Measurements from ENCODE around the gene KPRP.
A peak's percentile ranks its signal among the peaks of the same experiment; 100 is the strongest.

KPRP gene

GRCh38 chr1:152753586-152753985 lies 4.2 kb upstream of the KPRP start:
- ChIA-PET CTCF (interaction anchor here (0.5 to 0.6 kb wide), 3 partner anchors 258 to 1338 kb away, joined by 3 to 4 read pairs (median 3); no protein-coding TSS in a partner anchor), POLR2A (no interaction called here)
- Histone ChIP-seq H3K36me3 (ENCODE audit: control insufficient read depth in 2 of 2, insufficient read depth in 1 of 2, low read length in 2 of 2) (no peaks in the 10 kb centered on the region), H3K4me3 (ENCODE audit: low read depth, low read length) (no peak overlapping the region), H3K9me3 (ENCODE audit: control insufficient read depth, insufficient read depth, low read depth, low read length) (no peaks in the 10 kb centered on the region), H3K27ac (ENCODE audit: extremely low read depth, low read depth, low read length) (no peak overlapping the region), H3K4me1 (ENCODE audit: control insufficient read depth, insufficient read depth, low read length) (no peaks in the 10 kb centered on the region)
- TF ChIP-seq ZNF571 (tag by site-specific recombination; IDR thresholded peaks at IDR 0.05): no peak
- no peak for TF ChIP-seq ZNF837 (tag by site-specific recombination; IDR thresholded peaks at IDR 0.05)
- TF ChIP-seq ZNF791 (tag by site-specific recombination; IDR thresholded peaks at IDR 0.05): no peak
- TF ChIP-seq ZNF785 (tag by site-specific recombination; IDR thresholded peaks at IDR 0.05): no peak
- TF ChIP-seq PRDM10 (tag by site-specific recombination; IDR thresholded peaks at IDR 0.05): no peak
- TF ChIP-seq ZNF623 (tag by site-specific recombination; IDR thresholded peaks at IDR 0.05): no peak
- no peak for TF ChIP-seq KLF17 (tag by site-specific recombination; IDR thresholded peaks at IDR 0.05)

GRCh38 chr1:152756872-152757271 lies 953 bp upstream of the KPRP start:
- no peaks in the 10 kb centered on the region for H3K36me3 ChIP-seq (ENCODE audit: control insufficient read depth in 2 of 2, insufficient read depth in 1 of 2, low read length in 2 of 2)
- no peaks in the 10 kb centered on the region for H3K9me3 ChIP-seq (ENCODE audit: control insufficient read depth, insufficient read depth, low read depth, low read length)
- H3K27ac ChIP-seq (ENCODE audit: extremely low read depth, low read depth, low read length): no peak overlapping the region
- H3K4me1 ChIP-seq (ENCODE audit: control insufficient read depth, insufficient read depth, low read length): no peaks in the 10 kb centered on the region
- CTCF ChIA-PET: interaction anchor here (0.7 to 0.9 kb wide), 2 partner anchors 85 to 103 kb away, joined by 3 to 6 read pairs; no protein-coding TSS in a partner anchor
- no peak overlapping the region for H3K4me3 ChIP-seq (ENCODE audit: low read depth, low read length)
- POLR2A ChIA-PET: no interaction called here
- TF ChIP-seq SCRT2 (tag by site-specific recombination; IDR thresholded peaks at IDR 0.05) (peak; percentile 87), TRIM28 (IDR thresholded peaks at IDR 0.05; ENCODE audit: borderline replicate concordance, low read length) (no peak)

GRCh38 chr1:152758636-152759035 lies 811 bp downstream of the KPRP start:
- ChIA-PET CTCF (interaction anchor here (0.5 to 0.7 kb wide), 3 partner anchors 16 to 300 kb away, joined by 3 to 4 read pairs (median 3); partner anchors contain the start of gene LCE1F), POLR2A (no interaction called here)
- no peaks in the 10 kb centered on the region for H3K9me3 ChIP-seq (ENCODE audit: control insufficient read depth, insufficient read depth, low read depth, low read length)

More at GRCh38 chr1:152758636-152759035, 811 bp downstream of the KPRP start:
- TF ChIP-seq ZNF785 (tag by site-specific recombination; IDR thresholded peaks at IDR 0.05) (no peak), ZBTB11 (tag by site-specific recombination; conservative IDR thresholded peaks at IDR 0.05; ENCODE audit: low read depth) (no peak), GLI4 (tag by site-specific recombination; IDR thresholded peaks at IDR 0.05) (no peak), GFI1B (tag by site-specific recombination; IDR thresholded peaks at IDR 0.05) (no peak), ATF2 (tag by site-specific recombination; IDR thresholded peaks at IDR 0.05; ENCODE audit: low read depth) (no peak), ZNF560 (tag by site-specific recombination; IDR thresholded peaks at IDR 0.05; ENCODE audit: borderline replicate concordance) (no peak), SP3 (tag by site-specific recombination; IDR thresholded peaks at IDR 0.05) (no peak), ELK4 (IDR thresholded peaks at IDR 0.05; ENCODE audit: borderline replicate concordance, low read depth, low read length) (no peak), ZNF561 (tag by site-specific recombination; IDR thresholded peaks at IDR 0.05; ENCODE audit: borderline replicate concordance) (no peak), ZNF521 (tag by site-specific recombination; IDR thresholded peaks at IDR 0.05) (no peak), ZNF555 (tag by site-specific recombination; conservative IDR thresholded peaks at IDR 0.05) (no peak)
- Histone ChIP-seq H3K4me3 (ENCODE audit: low read depth, low read length) (no peak overlapping the region), H3K27ac (ENCODE audit: extremely low read depth, low read depth, low read length) (no peak overlapping the region), H3K4me1 (ENCODE audit: control insufficient read depth, insufficient read depth, low read length) (no peaks in the 10 kb centered on the region), H3K36me3 (ENCODE audit: control insufficient read depth in 2 of 2, insufficient read depth in 1 of 2, low read length in 2 of 2) (no peaks in the 10 kb centered on the region)
